ENCODE measurements around the gene NEMP2. TPM values are rescaled to one million over a fixed set of nuclear protein-coding genes. Genes with fewer than 3 reads are reported as not detected.
"Not testable (repeated sequence)": the region's sequence is repeated elsewhere in the genome, so short reads cannot be mapped to it uniquely, and the experiment has no call there.

NEMP2 gene
- total and polyA plus RNA-seq, 2 donors from 2014 or later = 2.3 to 5.2 TPM

- intact Hi-C loops (cut with DNase I) = no loop called here
- TF ChIP-seq, protein P1, sequence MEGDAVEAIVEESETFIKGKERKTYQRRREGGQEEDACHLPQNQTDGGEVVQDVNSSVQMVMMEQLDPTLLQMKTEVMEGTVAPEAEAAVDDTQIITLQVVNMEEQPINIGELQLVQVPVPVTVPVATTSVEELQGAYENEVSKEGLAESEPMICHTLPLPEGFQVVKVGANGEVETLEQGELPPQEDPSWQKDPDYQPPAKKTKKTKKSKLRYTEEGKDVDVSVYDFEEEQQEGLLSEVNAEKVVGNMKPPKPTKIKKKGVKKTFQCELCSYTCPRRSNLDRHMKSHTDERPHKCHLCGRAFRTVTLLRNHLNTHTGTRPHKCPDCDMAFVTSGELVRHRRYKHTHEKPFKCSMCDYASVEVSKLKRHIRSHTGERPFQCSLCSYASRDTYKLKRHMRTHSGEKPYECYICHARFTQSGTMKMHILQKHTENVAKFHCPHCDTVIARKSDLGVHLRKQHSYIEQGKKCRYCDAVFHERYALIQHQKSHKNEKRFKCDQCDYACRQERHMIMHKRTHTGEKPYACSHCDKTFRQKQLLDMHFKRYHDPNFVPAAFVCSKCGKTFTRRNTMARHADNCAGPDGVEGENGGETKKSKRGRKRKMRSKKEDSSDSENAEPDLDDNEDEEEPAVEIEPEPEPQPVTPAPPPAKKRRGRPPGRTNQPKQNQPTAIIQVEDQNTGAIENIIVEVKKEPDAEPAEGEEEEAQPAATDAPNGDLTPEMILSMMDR (IDR thresholded peaks at IDR 0.05; ENCODE audit: borderline replicate concordance, extremely low read depth, insufficient read depth) = no peak
- H3K4me3 ChIP-seq (ENCODE audit: low read length in 3 of 3) = no peak overlapping the region
- no peaks in the 10 kb centered on the region for H3K4me1 ChIP-seq (ENCODE audit: control insufficient read depth in 2 of 3, insufficient read depth in 2 of 3, low read depth in 1 of 3, low read length in 3 of 3)
- H3K27me3 ChIP-seq (ENCODE audit: control insufficient read depth, insufficient read depth, low read length) = no peaks in the 10 kb centered on the region
- H3K27ac ChIP-seq (ENCODE audit: low read depth in 2 of 2, low read length in 2 of 2) = no peak overlapping the region
- no peaks in the 10 kb centered on the region for H3K36me3 ChIP-seq (ENCODE audit: control insufficient read depth in 2 of 3, insufficient read depth in 3 of 3, low read length in 3 of 3)
- FAIRE-seq = no peak
- H3K9ac ChIP-seq (ENCODE audit: low read length in 3 of 3) = no peak overlapping the region
- DNase-seq = no peak
- no peaks in the 10 kb centered on the region for H3K9me3 ChIP-seq (ENCODE audit: control insufficient read depth in 2 of 3, insufficient read depth in 1 of 3, low read length in 3 of 3)
Measured at GRCh38 chr2:190514676-190515075, 19.8 kb downstream of the NEMP2 start.

- FAIRE-seq = no peak
- Histone ChIP-seq H3K36me3 (ENCODE audit: control insufficient read depth in 2 of 3, insufficient read depth in 3 of 3, low read length in 3 of 3) (no peaks in the 10 kb centered on the region), H3K27me3 (ENCODE audit: control insufficient read depth, insufficient read depth, low read length) (no peaks in the 10 kb centered on the region), H3K4me3 (ENCODE audit: low read length in 3 of 3) (no peak overlapping the region), H3K4me1 (ENCODE audit: control insufficient read depth in 2 of 3, insufficient read depth in 2 of 3, low read depth in 1 of 3, low read length in 3 of 3) (peaks cover 0 to 2% (median 0%) of the 10 kb centered on the region in 3 donors), H3K9ac (ENCODE audit: low read length in 3 of 3) (no peak overlapping the region), H3K9me3 (ENCODE audit: control insufficient read depth in 2 of 3, insufficient read depth in 1 of 3, low read length in 3 of 3) (no peaks in the 10 kb centered on the region), H3K27ac (ENCODE audit: low read depth in 2 of 2, low read length in 2 of 2) (no peak overlapping the region)
- intact Hi-C loops (cut with DNase I) = no loop called here
- DNase-seq = no peak
- TF ChIP-seq, protein P1 (IDR thresholded peaks at IDR 0.05; ENCODE audit: borderline replicate concordance, extremely low read depth, insufficient read depth) = no peak
Measured at GRCh38 chr2:190513877-190514276, 20.6 kb downstream of the NEMP2 start.

DNA sequence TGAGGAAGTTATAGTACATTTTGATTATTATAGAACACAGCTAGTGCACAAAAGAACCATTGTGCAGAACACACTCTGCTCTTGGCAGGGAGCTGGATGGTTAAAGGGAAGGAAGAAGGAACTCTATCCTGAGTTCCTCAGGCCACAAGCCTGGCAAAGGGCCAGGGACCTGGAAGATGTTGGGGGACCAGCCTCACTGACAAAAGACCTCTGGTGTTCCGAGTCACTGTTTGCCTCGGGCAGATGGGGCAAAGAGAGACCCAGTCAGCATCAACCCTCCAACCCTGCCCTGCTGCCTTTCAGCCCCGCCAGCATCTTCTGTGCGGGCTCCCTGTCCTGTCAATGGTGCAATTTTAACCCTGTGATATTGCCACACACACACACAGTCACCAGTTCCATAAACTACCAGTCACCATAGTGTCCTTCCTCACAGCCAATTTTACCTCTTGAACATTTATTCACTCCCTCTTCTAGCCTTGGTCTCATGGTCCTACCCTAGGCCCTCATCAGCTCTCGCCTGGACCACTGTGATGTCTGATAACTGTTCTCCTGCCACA is 21.9 kb downstream of the NEMP2 start:
- DNase-seq (no peak), FAIRE-seq (no peak)
- no peak overlapping the region for H3K27ac ChIP-seq (ENCODE audit: low read depth in 2 of 2, low read length in 2 of 2)
- H3K36me3 ChIP-seq (ENCODE audit: control insufficient read depth in 2 of 3, insufficient read depth in 3 of 3, low read length in 3 of 3) = no peaks in the 10 kb centered on the region
- no peak overlapping the region for H3K9ac ChIP-seq (ENCODE audit: low read length in 3 of 3)
- H3K27me3 ChIP-seq (ENCODE audit: control insufficient read depth, insufficient read depth, low read length) = no peaks in the 10 kb centered on the region
- TF ChIP-seq, protein P1 (IDR thresholded peaks at IDR 0.05; ENCODE audit: borderline replicate concordance, extremely low read depth, insufficient read depth) = no peak
- intact Hi-C loops (cut with DNase I) = no loop called here
- H3K4me3 ChIP-seq (ENCODE audit: low read length in 3 of 3) = no peak overlapping the region
- peaks cover 0 to 4% (median 0%) of the 10 kb centered on the region in 3 donors for H3K4me1 ChIP-seq (ENCODE audit: control insufficient read depth in 2 of 3, insufficient read depth in 2 of 3, low read depth in 1 of 3, low read length in 3 of 3)
- H3K9me3 ChIP-seq (ENCODE audit: control insufficient read depth in 2 of 3, insufficient read depth in 1 of 3, low read length in 3 of 3) = no peaks in the 10 kb centered on the region

DNA sequence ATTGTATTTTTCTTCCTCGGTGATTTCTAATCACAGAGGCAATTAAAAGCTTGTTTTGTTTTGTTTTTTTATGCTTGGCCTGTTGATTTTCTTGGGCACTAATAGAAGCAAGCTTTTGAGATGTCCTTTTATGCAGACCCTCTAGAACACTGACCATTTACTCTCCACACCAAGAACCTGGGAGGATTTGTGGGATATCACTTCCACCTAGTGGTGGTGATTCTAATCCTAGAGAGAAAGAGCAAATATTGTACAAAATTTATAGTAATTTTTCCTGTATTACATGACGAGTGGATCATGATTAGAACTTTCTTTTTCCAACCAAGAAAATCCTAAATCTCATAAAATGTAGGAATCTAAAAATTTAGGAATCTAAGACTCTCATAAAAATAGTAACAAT is 23.4 kb downstream of the NEMP2 start:
- Histone ChIP-seq H3K27me3 (ENCODE audit: control insufficient read depth, insufficient read depth, low read length) (no peaks in the 10 kb centered on the region), H3K27ac (ENCODE audit: low read depth in 2 of 2, low read length in 2 of 2) (no peak overlapping the region), H3K36me3 (ENCODE audit: control insufficient read depth in 2 of 3, insufficient read depth in 3 of 3, low read length in 3 of 3) (no peaks in the 10 kb centered on the region), H3K4me1 (ENCODE audit: control insufficient read depth in 2 of 3, insufficient read depth in 2 of 3, low read depth in 1 of 3, low read length in 3 of 3) (peaks cover 0 to 4% (median 4%) of the 10 kb centered on the region in 3 donors), H3K4me3 (ENCODE audit: low read length in 3 of 3) (no peak overlapping the region), H3K9ac (ENCODE audit: low read length in 3 of 3) (no peak overlapping the region), H3K9me3 (ENCODE audit: control insufficient read depth in 2 of 3, insufficient read depth in 1 of 3, low read length in 3 of 3) (no peaks in the 10 kb centered on the region)
- DNase-seq (peak in 2 of 5 donors; percentile 30 to 67), FAIRE-seq (no peak)
- TF ChIP-seq, protein P1 (IDR thresholded peaks at IDR 0.05; ENCODE audit: borderline replicate concordance, extremely low read depth, insufficient read depth) = peak; percentile 39
- intact Hi-C loops (cut with DNase I) = no loop called here

GRCh38 chr2:190509895-190510294 is 24.6 kb downstream of the NEMP2 start:
- intact Hi-C loops (cut with DNase I); H3K4me1 ChIP-seq (ENCODE audit: control insufficient read depth in 2 of 3, insufficient read depth in 2 of 3, low read depth in 1 of 3, low read length in 3 of 3); FAIRE-seq; H3K4me3 ChIP-seq (ENCODE audit: low read length in 3 of 3); H3K9me3 ChIP-seq (ENCODE audit: control insufficient read depth in 2 of 3, insufficient read depth in 1 of 3, low read length in 3 of 3); H3K36me3 ChIP-seq (ENCODE audit: control insufficient read depth in 2 of 3, insufficient read depth in 3 of 3, low read length in 3 of 3); H3K27me3 ChIP-seq (ENCODE audit: control insufficient read depth, insufficient read depth, low read length); H3K9ac ChIP-seq (ENCODE audit: low read length in 3 of 3); H3K27ac ChIP-seq (ENCODE audit: low read depth in 2 of 2, low read length in 2 of 2); DNase-seq: not testable (repeated sequence)

Data from kidney (tissue), 14 donors.